Activated gamma-delta T cell treated with anti-CD3 and anti-CD28 coated beads, Interleukin-2, amount 50 U/mL, for 16 hours (primary cell): ENCODE results near the gene WDR70.
"Not testable (repeated sequence)": the region's sequence is repeated elsewhere in the genome, so short reads cannot be mapped to it uniquely, and the experiment has no call there.

Source experiments
- DNase-seq: peaks from one replicate; pipeline ENCODE4 v3.0.0-alpha.2; 2020; ENCODE audit warnings: low read depth

The WDR70 gene

GRCh38 chr5:37454402-37455055, 75.4 kb downstream of the WDR70 start:
- DNase-seq, result not testable (repeated sequence)

DNA sequence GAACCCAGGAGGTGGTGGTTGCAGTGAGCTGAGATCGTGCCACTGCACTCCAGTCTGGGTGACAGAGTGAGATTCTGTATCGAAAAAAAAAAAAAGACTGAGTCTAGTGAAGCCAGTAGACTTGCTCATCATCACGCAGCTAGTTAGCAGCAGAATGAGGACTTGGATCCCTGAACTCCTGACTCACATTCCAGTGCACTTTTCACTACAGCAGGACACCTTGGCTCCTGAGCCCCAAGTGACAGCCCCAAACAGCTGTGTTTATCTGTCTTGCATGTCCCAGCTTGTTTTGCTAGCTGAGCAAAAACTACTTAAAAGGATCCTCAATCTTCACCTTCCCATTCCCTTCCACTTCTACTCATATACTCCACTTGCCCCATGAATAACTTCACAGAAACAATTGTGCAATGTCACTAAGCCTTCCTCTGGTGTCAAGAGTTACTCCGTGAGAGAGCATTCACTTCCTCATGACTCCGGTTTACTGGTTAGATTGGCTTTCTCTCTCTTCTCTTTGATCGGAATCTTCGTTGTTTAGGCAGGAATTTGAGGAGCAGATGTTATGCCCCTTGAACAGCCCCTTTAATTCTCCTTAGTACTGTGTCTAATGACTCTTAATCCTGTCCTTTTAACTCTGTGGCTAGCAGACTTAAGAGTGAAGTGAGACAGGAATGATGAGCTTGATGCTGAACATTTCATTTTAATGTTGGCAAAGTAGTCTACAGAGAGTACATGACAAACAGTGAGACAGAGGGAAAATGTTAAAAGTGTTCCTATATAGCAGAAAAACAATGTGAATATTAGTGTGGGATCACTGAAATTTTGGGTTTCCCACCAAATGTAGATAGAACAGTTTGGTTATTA, 84.3 kb downstream of the WDR70 start:
- not testable (repeated sequence) for DNase-seq

DNA sequence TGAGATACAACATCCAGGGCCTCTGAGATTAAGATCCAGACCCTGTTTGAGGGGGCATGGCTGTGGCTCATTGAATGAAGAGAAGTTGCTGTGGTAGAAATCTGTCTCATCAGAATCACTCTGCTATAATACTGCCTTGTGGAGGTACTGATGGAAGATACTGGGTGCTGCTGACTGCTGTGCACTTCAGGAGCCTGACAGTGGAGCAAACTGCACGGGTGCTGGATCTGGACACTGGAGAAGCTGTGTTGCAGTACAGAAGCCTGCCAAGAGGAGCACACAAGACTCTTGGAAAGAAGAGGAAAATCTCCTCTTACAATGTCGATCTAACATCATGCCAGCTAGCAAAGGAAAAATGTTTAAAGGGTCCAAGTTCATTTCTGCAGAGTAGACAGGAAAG, 85.5 kb downstream of the WDR70 start:
- not testable (repeated sequence) for DNase-seq

DNA sequence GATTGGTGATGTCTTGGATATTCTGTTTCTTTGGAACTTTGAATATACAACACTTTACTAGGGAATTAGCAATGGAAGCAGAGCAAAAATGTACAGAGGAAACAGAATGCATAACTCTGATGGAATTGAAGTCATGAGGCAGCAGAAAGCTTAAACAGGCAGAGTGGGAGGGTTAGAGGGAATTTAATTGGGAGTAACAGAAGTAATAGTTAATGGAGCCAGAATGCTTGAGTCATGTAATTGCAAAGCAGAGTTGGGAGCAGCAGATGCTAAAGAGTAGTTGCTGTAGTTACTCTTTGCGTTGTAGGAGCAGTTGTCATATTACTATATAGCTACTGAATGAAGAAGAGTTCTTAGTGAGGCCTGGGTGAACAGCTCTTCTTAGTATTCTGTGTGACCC, 90.3 kb downstream of the WDR70 start:
- not testable (repeated sequence) for DNase-seq

DNA sequence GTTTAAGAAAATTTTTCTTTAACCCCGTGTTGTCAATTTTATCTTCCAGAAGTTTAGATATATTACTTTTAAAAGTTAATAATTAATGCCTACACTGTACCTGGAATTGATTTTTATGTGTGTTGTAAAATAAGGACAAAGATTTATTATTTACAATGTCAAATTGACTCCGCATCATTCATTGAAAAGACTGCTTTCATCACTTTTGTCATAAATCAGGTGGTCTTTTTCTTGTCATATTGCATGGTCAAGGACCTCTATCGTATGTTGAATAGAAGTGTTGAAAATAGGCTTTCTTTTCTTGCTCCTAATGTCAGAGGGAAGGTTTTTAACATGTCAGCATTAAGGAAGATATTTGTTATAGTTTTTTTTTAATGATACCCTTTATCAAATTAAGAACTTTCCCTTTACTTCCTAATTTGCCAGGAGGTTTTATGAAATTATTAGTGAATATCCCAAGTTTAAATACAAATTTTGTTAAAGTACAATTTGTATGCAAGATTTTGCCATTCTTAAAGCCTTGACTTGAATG, 92.6 kb downstream of the WDR70 start:
- DNase-seq, result no peak

- DNase-seq, result no peak
Measured at GRCh38 chr5:37477426-37477825, 98.3 kb downstream of the WDR70 start.

DNA sequence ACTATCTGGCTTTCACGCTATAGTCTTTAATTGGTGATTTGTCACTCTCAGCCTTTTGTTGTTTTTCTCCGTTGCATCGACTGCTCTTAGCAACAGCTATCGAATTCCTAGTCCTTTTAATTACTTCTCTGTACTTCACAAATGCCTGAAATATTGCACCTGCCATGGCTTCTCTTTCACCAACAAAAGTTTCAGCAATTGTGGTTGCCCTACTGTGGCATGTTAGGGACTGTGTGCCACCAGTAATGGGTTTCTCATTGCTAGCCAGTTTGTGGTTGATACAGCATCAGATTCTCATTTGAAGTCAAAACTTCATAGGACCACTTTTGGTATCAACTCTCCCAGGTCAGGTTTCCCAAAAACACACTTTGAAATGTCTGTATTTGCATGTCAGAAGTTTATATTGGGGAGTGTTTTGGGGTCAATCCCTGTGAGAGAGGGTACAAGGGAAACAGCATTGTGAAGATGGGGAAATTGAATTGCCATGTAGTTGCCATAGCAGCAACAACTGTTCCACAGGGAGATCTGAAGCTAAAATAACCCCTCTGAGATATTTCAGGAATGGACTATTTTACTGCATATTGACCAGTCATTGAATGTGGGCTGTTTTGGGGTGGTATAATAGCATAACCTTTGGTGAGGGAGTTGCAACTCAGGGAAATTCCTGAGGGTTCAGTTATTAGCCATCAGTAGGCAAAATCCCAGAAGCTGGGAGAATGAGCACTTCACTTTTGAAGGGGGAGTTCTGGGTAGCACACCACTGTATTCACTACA, 99.2 kb downstream of the WDR70 start:
- no peak for DNase-seq

GRCh38 chr5:37481395-37481794, 102.3 kb downstream of the WDR70 start:
- not testable (repeated sequence) for DNase-seq

DNA sequence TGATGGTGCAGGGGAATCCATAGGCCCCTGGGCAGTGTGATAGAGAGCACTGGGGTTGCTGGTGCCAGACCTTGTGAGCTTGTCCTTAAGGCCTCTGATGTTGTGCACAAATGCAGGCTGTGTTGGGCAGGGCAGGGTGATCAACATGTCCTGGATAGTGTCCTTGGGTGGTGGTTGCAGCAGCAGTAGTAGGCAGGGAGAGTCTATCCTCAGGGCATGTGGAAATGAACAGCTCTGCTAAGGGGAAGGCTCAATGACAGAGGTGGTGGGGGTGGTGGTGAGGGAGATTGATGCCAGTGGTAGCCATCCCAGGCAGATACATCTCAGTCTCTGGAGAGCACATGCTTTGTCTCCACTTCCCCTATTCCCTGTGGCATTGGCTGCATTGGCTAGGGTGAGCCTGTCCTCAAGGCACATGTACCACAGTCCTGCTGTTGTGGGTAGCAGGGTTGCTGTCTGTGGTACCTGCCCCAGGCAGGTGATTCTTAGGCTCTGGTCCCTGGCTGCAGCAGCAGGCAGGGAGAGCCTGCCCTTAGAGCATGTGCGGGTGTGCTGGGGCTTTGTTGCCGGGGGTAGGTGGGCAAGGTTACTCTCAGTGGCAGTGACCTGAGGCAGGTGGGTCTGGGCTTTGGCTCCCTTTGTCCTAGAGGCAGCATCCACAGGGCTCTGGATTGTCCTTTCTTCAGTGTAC, 111.1 kb downstream of the WDR70 start:
- no peak for DNase-seq

DNA sequence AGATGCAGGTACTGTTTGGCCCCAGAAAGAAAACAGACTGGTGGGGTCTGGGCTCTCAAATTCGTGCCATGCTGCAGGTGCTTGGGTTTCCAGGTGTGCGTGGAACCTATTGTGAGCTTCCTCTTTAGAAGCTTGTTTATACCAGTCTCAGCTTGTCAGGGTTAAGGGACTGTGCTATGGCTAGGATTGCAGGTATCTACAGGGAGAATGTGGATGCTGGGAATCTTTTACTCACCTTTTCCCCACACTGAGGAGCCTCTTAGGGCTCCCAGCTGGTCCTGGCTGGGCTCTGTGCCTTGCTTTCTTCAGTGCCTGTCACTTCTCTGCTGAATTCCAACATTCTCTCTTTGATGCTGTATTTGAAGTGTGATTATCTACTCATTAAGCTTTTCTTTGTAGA, 111.8 kb downstream of the WDR70 start:
- DNase-seq, result no peak

DNA sequence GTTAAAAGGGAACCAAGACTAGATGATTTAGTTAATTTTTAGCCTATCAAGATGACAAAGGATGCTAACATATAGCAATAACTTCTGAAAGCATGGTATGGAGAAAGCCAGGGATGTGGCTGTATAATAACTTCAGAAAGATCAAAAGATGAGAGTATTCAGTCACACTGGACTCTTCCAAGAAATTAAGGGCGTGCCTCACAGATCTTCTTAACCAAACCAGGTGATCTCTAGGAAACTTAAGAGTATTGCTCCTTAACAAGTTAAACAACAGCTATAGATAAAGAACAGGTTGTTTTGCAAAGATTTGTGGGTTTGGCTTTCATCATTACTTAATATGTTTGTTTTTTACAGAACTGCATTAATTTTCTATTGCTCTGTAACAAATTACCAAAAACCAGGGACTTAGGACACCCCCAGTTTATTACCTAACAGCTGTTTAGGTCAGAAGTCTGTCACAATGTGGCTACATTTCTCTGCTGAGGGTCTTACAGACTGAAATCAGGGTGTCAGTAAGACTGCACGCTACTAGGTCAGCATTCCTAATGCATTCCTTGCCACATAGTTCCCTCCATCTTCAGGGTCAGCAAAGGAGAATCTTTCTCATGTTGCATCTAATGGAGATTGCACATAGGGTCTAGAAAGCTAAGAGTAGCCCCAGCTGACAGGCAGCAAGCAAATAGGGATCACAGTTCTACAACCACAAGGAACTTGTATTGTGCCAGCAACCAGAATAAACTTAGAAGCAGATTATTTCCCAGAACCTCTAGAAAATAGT, 113.8 kb downstream of the WDR70 start:
- DNase-seq, result no peak

GRCh38 chr5:37494756-37495155, 115.6 kb downstream of the WDR70 start:
- no peak for DNase-seq

- no peak for DNase-seq
Measured at GRCh38 chr5:37495210-37495609, 116.1 kb downstream of the WDR70 start.

GRCh38 chr5:37495668-37496347, 116.7 kb downstream of the WDR70 start:
- no peak for DNase-seq

DNA sequence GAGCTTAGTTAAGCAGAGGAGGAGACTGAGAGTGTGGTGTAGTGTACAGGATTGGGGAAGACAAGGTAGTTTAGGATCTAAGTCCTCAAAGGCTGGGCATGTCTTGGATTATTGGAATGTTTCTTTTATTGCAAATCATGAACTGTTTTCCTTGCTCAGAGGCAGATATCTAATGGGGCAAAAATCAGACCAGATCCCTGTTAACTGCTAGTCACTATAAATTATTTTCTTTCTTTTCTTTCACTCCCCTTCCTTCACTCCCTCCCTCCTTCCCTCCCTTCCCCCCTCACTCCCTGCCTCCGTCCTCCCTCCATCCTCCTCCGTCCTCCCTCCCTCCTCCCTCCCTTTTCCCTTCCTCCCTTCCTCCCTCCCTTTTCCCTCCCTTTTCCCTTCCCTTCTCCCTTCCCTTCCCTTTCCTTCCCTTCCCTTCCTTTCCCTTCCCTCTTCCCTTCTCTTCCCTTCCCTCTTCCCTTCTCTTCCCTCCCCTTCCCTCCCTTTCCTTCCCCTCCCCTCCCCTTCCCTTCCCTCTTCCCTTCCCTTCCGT, 117.9 kb downstream of the WDR70 start:
- no peak for DNase-seq

- DNase-seq, result no peak
Measured at GRCh38 chr5:37501152-37501551, 122.0 kb downstream of the WDR70 start.

- DNase-seq, result no peak
Measured at GRCh38 chr5:37506241-37506640, 127.1 kb downstream of the WDR70 start.

GRCh38 chr5:37506722-37507121, 127.6 kb downstream of the WDR70 start:
- no peak for DNase-seq

- no peak for DNase-seq
Measured at GRCh38 chr5:37511646-37512045, 132.5 kb downstream of the WDR70 start.

DNA sequence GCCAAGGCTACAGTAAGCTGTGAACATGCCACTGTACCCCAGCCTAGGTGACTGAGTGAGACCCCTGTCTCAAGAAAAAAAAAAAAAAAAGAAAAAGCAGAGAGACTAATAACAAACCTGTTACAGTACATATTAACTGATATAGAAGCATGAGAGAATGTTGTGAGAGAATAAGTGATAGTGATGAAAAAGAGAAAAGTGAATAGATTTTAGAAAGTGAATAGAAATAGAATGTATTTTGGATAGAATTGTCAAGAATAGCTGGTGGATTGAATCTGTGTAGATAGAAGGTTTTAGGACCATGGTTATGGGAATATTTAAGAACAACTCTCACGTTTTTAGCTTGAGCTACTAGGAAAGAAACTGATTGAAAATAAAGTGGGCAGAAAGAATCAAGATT, 135.8 kb downstream of the WDR70 start:
- DNase-seq, result no peak
